Hindlimb muscle (tissue), 1 donor: Measurements from ENCODE around the gene ANKK1. TPM values are rescaled to one million over a fixed set of nuclear protein-coding genes. Genes with fewer than 3 reads are reported as not detected.

Experiments
- DNase-seq: peaks from one replicate; pipeline ENCODE4 v3.0.0-alpha.2; 2013
- polyA plus RNA-seq: library from polyadenylated mRNA; unstranded; fragments of 120-200 nt; gene quantifications from one replicate; pipeline ENCODE4 v1.2.1, GENCODE V29; 2013; ENCODE audit not compliant: insufficient read length

Gene ANKK1
- polyA plus RNA-seq, 1 donor, result 0.26 TPM

DNA sequence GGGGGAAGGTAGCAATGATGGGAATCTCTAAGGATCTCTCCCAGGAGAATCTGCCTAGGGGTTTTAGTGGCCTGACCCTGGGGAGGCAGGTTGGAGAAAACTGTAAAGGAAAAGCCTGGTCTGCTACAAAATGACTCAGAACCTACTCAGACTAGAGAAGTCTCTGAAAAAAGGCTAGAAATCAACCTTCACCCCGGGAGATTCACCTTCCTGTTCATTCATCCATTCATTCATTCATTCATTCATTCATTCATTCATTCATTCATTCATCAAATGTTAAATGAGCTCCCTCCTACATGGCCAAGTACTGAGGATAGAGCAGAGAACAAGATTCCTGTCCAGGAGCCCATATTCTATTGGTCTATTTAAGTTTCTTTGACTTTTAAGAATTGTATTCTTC is 8.9 kb upstream of the ANKK1 start:
- DNase-seq, result no peak

GRCh38 chr11:113382121-113382520 is 5.5 kb upstream of the ANKK1 start:
- DNase-seq, result no peak

DNA sequence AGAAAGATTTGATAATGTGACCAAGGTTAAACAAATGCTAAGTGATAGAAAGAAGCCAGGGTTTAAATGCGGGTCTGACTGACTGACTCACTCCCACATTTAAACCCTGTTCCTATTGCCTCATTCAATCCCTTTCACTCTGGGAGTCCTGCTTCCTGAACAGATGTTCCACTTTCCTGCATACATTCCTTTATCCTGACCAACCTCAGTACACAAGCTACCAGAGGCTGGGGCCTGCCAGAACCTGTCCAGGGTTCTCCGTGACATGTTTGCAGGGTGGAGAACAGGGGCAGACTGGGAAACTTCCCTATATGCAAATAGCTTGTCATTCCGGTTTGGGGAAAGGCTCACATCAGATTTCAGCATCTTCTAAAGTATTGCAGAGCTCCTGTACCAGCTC is 3.0 kb upstream of the ANKK1 start:
- no peak for DNase-seq

- no peak for DNase-seq
Observed at GRCh38 chr11:113385749-113386148, 1.8 kb upstream of the ANKK1 start.

DNA sequence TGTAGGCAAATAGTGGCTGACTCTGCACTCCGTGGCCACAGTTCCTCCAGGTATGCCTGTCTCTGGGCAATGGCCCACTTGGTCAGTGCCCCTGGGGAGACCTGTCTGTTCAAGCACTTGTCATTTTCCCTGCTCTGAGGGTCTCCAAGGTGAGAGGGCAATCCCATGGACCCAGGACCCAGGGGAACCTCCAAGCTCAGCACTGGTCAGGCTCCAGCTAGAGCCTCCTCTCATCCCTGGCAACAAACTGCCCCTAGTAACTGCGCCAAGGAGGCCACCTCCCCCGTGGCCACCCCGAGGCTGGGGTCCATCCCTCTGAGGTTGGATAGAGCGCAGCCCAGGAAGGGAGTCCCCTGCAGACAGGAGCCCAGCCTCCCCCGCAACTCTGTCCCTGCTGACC is 713 bp upstream of the ANKK1 start:
- no peak for DNase-seq

GRCh38 chr11:113389272-113389671 is 1.7 kb downstream of the ANKK1 start:
- DNase-seq, result no peak

- no peak for DNase-seq
Observed at GRCh38 chr11:113392236-113392921, 4.8 kb downstream of the ANKK1 start.

GRCh38 chr11:113393501-113393985 is 6.0 kb downstream of the ANKK1 start:
- no peak for DNase-seq

GRCh38 chr11:113394919-113395318 is 7.3 kb downstream of the ANKK1 start:
- no peak for DNase-seq

DNA sequence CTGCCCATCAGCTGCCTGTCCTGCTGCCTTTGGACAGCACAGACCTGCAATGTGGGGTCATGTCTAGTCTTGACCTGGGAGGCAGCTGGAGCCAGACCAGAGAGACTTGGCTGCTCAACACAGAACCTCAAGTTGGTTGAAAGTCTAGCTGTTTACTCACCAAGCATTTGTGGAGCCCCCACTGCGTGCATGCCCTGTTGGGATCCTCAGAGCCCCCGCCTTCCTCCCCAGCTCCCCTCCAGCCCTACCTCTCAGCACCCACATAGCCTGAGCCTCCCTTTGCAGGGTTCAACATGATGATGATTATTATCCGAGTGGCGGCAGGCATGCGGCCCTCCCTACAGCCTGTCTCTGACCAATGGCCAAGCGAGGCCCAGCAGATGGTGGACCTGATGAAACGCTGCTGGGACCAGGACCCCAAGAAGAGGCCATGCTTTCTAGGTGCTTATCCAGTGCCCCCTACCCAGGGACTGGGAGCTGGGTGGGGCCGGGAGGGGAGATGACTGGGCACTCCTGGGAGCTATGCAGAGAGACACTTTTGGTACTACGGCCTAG is 8.3 kb downstream of the ANKK1 start:
- no peak for DNase-seq

DNA sequence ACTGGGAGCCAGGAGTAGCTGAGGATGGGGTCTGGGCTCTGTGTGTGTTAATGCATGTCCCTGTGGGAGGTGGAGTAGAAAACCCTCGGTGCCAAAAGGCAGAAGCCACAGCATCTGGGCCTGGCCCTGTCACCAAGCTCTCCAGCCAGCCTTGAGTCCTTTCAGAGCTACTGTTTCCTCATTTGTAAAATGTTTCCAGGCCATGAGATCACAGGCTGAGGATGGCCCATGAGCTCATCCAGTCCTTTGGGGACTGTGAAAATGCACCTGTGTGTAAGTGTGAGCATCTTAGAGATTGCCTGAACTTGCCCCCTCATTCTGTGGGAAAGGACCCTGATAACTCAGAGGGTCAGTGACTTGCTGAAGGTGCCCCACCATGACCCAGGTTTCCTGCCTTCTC is 9.1 kb downstream of the ANKK1 start:
- DNase-seq, result no peak

DNA sequence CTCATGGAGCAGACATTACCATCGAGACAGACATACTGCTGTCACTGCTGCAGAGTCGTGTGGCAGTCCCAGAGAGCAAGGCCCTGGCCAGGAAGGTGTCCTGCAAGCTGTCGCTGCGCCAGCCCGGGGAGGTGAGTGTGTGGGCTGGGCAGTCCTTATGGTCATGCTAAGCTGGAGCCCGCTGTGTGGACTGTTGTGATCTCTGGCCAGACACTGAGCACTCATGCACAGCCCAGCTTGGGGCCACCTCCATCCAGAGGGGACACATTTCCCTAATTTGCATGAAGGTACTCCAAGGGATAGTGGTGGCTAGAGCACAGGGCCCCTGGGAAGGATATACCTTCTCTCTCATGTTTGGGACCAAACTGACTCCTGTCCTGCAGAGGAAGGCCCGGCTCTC is 9.6 kb downstream of the ANKK1 start:
- DNase-seq, result no peak

DNA sequence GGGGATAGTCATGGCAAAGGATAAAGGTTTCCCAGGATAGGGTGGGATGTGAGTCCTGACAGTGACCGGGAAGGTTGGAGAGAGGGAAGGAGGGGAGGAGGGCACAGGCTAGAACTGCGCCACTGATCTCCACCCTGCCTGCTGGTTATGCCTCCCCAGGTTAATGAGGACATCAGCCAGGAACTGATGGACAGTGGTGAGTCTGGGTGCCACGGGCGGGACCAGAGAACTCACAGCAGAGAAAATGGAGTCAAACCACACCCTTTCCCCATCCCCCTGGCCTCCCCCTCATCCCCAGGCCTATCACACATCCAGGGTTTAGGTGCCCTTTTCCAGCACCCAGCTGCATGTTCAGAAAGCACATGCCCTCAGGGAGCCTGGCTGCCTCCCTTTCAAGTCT is 10.2 kb downstream of the ANKK1 start:
- DNase-seq, result no peak

DNA sequence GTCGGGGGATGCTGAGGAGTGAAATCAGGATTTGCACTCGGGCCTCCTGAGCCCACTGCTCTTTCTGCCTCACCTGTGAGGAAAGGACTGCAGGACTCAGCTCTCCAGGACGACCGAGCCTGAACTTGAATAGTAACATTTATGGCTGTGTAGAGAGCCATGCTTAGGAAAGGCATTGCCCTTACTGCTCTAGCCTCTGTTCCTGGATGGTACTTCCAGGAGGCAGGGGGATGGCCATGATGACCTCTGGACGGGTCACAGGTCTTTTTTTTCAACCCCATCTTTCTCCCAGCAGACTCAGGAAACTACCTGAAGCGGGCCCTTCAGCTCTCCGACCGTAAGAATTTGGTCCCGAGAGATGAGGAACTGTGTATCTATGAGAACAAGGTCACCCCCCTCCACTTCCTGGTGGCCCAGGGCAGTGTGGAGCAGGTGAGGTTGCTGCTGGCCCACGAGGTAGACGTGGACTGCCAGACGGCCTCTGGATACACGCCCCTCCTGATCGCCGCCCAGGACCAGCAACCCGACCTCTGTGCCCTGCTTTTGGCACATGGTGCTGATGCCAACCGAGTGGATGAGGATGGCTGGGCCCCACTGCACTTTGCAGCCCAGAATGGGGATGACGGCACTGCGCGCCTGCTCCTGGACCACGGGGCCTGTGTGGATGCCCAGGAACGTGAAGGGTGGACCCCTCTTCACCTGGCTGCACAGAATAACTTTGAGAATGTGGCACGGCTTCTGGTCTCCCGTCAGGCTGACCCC is 11.3 kb downstream of the ANKK1 start:
- DNase-seq, result no peak

DNA sequence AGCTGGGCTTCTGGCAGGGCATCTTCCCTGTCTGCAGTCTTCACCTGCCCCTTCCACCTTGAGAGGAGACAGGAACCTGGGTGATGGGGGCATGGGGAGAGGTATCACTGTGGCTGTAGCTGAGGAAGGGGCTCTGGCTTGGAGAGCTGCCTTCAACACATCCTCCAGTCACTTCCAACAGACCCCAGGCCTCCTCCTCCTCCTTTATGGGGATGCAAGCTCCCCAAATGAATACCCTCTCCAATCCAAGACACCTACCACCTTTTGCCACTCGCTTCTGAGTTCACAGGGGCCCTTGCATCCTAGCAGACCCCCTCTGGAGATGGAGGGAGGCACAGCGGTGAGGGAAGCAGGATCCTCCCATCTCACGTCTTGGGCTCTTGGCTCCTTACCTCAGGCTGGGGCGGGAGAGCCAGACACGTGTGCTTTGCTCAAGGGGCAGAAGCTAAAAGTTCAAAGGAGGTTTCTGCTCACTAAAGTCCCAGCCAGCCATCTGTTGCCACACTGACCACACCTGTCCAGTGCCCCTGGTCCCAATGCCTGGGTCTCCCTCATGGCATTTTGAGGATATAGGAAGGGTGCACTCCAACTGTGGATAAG is 13.2 kb downstream of the ANKK1 start:
- no peak for DNase-seq

DNA sequence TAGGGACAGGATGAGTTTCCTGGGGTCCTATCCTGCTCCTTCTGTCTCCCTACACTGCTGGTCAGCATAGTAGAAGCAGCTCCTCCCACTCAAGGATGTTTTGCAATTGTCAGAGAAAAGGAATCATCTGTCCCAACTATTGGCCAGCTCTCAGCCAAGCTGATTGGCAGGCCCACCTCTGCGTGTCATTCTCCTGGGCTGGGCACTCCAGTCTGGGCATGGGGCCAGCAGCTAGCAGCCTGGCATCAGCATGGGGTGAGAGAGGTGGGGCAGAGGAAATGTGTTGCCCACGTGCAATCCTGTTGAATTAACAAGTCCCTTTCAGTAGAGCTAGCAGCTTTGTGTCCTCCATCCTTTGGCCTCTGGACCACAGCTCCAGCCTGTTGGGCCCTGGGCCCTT is 14.1 kb downstream of the ANKK1 start:
- DNase-seq, result no peak

- DNase-seq, result no peak
Observed at GRCh38 chr11:113404859-113405430, 17.4 kb downstream of the ANKK1 start.

- DNase-seq, result no peak
Observed at GRCh38 chr11:113405724-113406478, 18.3 kb downstream of the ANKK1 start.

- DNase-seq, result no peak
Observed at GRCh38 chr11:113407163-113407562, 19.6 kb downstream of the ANKK1 start.

GRCh38 chr11:113408206-113408605 is 20.6 kb downstream of the ANKK1 start:
- no peak for DNase-seq

DNA sequence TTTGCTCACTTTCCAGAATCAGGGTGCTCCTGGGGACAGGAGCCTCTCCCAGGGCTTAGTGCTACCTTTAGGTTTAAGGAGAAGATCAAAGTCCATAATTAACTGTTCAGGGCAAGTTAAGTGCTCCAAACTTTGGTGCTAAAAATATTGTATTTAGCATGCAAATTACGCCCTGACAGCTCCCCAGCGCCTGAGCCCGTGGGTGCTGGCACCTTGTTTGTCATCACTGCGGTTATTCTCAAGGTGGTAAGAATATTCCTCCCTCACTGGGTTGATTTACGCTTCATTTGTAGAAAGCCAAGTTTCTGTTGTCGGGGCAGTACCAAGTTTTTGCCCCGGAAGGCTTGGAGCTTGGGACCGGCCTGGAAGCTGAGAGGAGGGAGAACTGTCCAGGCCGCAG is 21.3 kb downstream of the ANKK1 start:
- no peak for DNase-seq

GRCh38 chr11:113409526-113409925 is 21.9 kb downstream of the ANKK1 start:
- no peak for DNase-seq
